Measurements from ENCODE around the gene C2orf68. TPM values are rescaled to one million over a fixed set of nuclear protein-coding genes. Genes with fewer than 3 reads are reported as not detected.

The C2orf68 gene
- total and polyA plus RNA-seq, 2 of the 13 experiments (the other 11 are each of a cell fraction or from before 2014, with no cell fraction given), result 47.1 to 77.4 TPM

DNA sequence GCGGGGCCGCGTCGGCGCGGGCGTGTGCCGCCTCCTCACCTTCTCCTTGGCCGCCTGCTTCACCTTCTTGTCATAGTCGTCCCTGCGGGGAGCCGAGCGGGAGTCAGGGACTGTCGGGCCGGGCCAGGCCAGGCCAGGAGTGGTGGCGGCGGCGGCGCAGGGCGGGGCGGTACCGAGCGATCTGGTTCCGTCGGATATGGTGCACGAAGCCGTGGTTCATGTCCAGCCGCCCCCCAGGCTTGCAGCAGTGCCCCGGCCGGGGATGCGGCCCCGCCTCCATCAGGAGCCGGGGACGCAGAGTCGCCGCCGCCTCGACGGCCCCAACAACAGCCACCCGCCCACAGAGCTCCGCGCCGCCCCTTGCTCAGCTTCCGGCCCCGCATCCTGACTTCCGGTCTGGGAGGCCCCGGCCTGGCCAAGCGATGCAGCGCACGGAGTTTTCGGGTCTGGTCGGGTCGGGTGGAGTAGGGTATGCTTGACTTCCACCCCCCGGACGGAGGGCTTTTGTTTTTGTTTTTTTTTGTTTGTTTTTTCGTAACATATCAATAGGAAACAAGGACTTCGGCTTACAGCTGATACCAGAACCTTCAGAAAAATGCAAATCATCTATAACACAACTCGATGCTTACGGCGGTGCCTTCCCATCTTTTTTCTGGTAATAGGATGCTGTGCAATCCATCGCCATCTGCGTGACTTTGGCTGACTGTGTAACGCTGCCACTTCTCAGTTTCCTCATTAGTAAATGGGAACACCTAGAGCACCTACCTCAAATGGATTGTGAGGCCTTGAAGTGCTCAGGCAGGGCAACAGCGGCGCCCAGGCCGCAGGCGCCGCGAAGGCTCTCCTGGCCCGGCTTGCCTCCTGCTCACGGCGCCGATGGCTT is at the start of gene C2orf68 (continued):
- TF ChIP-seq SKI (IDR thresholded peaks at IDR 0.05; ENCODE audit: partially characterized antibody) (peak; percentile 33), BRD4 (CRISPR knock-in tag; IDR thresholded peaks at IDR 0.05) (peak; percentile 74; the same call in 1 of the 2 replicates), RFX1 (IDR thresholded peaks at IDR 0.05) (no peak), ZNF841 (CRISPR knock-in tag; IDR thresholded peaks at IDR 0.05; ENCODE audit: borderline replicate concordance) (no peak), PAX8 (CRISPR knock-in tag; IDR thresholded peaks at IDR 0.05; ENCODE audit: borderline replicate concordance) (0 out of 2 replicates have a peak, but pooled peaks have one; percentile 13), KDM5B (CRISPR knock-in tag; IDR thresholded peaks at IDR 0.05; ENCODE audit: borderline replicate concordance) (peak; percentile 97), ZNF777 (CRISPR knock-in tag; IDR thresholded peaks at IDR 0.05) (peak; percentile 99), PITX1 (CRISPR knock-in tag; IDR thresholded peaks at IDR 0.05) (peak; percentile 52), RORA (CRISPR knock-in tag; IDR thresholded peaks at IDR 0.05) (no peak), HES4 (CRISPR knock-in tag; IDR thresholded peaks at IDR 0.05; ENCODE audit: borderline replicate concordance) (peak; percentile 90), ELF3 (CRISPR knock-in tag; IDR thresholded peaks at IDR 0.05) (peak; percentile 72), HNF1A (IDR thresholded peaks at IDR 0.05; ENCODE audit: low read depth) (no peak), HNF1A (CRISPR knock-in tag; IDR thresholded peaks at IDR 0.05; ENCODE audit: borderline replicate concordance) (peak; percentile 64; the same call in 1 of the 2 replicates), ZBTB3 (CRISPR knock-in tag; IDR thresholded peaks at IDR 0.05; ENCODE audit: borderline replicate concordance, low read depth) (peak; percentile 63; the same call in 1 of the 2 replicates), ZNF337 (CRISPR knock-in tag; IDR thresholded peaks at IDR 0.05; ENCODE audit: borderline replicate concordance, low read depth) (0 out of 2 replicates have a peak, but pooled peaks have one; percentile 25), KLF13 (CRISPR knock-in tag; IDR thresholded peaks at IDR 0.05) (no peak), ISX (CRISPR knock-in tag; conservative IDR thresholded peaks at IDR 0.05) (no peak), FOXC1 (CRISPR knock-in tag; IDR thresholded peaks at IDR 0.05; ENCODE audit: borderline replicate concordance) (peak; percentile 59; the same call in 1 of the 2 replicates), MAFK (conservative IDR thresholded peaks at IDR 0.05 in 1 of 2, IDR thresholded peaks at IDR 0.05 in 1 of 2; ENCODE audit: low read length in 2 of 2) (no peak), FOXA1 (IDR thresholded peaks at IDR 0.05) (no peak), FOXA1 (CRISPR knock-in tag; IDR thresholded peaks at IDR 0.05) (0 out of 2 replicates have a peak, but pooled peaks have one; percentile 16), ZNF660 (CRISPR knock-in tag; IDR thresholded peaks at IDR 0.05; ENCODE audit: borderline replicate concordance, low read depth) (no peak), BCL6 (CRISPR knock-in tag; IDR thresholded peaks at IDR 0.05) (peak; percentile 40; the same call in 1 of the 2 replicates), ZNF329 (CRISPR knock-in tag; IDR thresholded peaks at IDR 0.05; ENCODE audit: low read depth) (peak; percentile 85; the same call in 1 of the 2 replicates), MED8 (CRISPR knock-in tag; IDR thresholded peaks at IDR 0.05; ENCODE audit: insufficient replicate concordance) (peak; percentile 88), MIXL1 (CRISPR knock-in tag; IDR thresholded peaks at IDR 0.05) (peak; percentile 51; the same call in 1 of the 2 replicates), ZNF75D (CRISPR knock-in tag; IDR thresholded peaks at IDR 0.05; ENCODE audit: borderline replicate concordance) (no peak), KMT2A (CRISPR knock-in tag; IDR thresholded peaks at IDR 0.05) (peak; percentile 95), ZNF850 (CRISPR knock-in tag; conservative IDR thresholded peaks at IDR 0.05) (no peak)
